BJ (cell line): Measurements from ENCODE around the gene ADAMTSL5. TPM values are rescaled to one million over a fixed set of nuclear protein-coding genes. Genes with fewer than 3 reads are reported as not detected.

ENCODE experiments used
- CTCF ChIA-PET: fragments of 350-600 bp; formaldehyde crosslinking; extraction: SDS; loops from one replicate; lab custom pipeline; 2021; ENCODE audit warnings: antibody characterized with exemption, inconsistent platforms; lab: Yijun Ruan, JAX
- POLR2A ChIA-PET: fragments of 300-600 bp; sonication (Branson Sonifier 250); formaldehyde crosslinking; extraction: SDS; loops from one replicate; lab custom pipeline; 2021; ENCODE audit warnings: antibody characterized with exemption; lab: Charles Lee
- DNase-seq: peaks from one replicate; pipeline ENCODE4 v3.0.0-alpha.2; 2011; ENCODE audit warnings: low read depth
- H3K27me3 ChIP-seq: 2 replicates; pipeline ENCODE4 v1.6.0; 2011; ENCODE audit warnings: low read length; ENCODE audit not compliant: control insufficient read depth, insufficient read depth
- H3K36me3 ChIP-seq: 2 replicates; pipeline ENCODE4 v1.5.1; 2011; ENCODE audit warnings: low read length; ENCODE audit not compliant: control insufficient read depth, insufficient read depth
- H3K4me3 ChIP-seq: 2 replicates; pipeline ENCODE4 v1.5.1; 2011; ENCODE audit warnings: low read depth, mild to moderate bottlenecking, control low read depth, low read length
- CTCF ChIP-seq: IDR thresholded peaks from 2 replicates; pipeline ENCODE4 v1.5.1; 2011; ENCODE audit warnings: low read depth, mild to moderate bottlenecking, control low read depth, inconsistent platforms, low read length, moderate library complexity; ENCODE audit not compliant: insufficient read depth
- polyA plus RNA-seq: library from polyadenylated mRNA; depleted of rRNA; stranded (reverse); fragments of >200 nt; gene quantifications from 2 replicates; pipeline ENCODE4 v1.2.3, GENCODE V29; 2011; rRNA removed

ADAMTSL5 gene
- polyA plus RNA-seq, 1 experiment = 21.5 TPM

GRCh38 chr19:1457892-1458291 is 54.9 kb downstream of the ADAMTSL5 start:
- Histone ChIP-seq H3K4me3 (no peak overlapping the region), H3K36me3 (peaks cover 6% of the 10 kb centered on the region; the same call in 1 of the 2 replicates), H3K27me3 (peaks cover 12% of the 10 kb centered on the region)
- no peak for TF ChIP-seq CTCF
- POLR2A ChIA-PET = no interaction called here
- DNase-seq = no peak
- CTCF ChIA-PET = interaction anchor here (1.8 to 2.2 kb wide), 2 partner anchors 10 to 13 kb away, joined by 5 to 7 read pairs; no protein-coding TSS in a partner anchor

- TF ChIP-seq CTCF = no peak
- Histone ChIP-seq H3K4me3 (no peak overlapping the region), H3K36me3 (peaks cover 6% of the 10 kb centered on the region; the same call in 1 of the 2 replicates), H3K27me3 (peaks cover 16% of the 10 kb centered on the region)
- no peak for DNase-seq
- ChIA-PET POLR2A (no interaction called here), CTCF (interaction anchor here (2.2 kb wide), 1 partner anchor 12 kb away, joined by 7 read pairs; no protein-coding TSS in a partner anchor)
These were observed 55.6 kb downstream of the ADAMTSL5 start for GRCh38 chr19:1457031-1457739.

GRCh38 chr19:1456121-1456900 is 56.5 kb downstream of the ADAMTSL5 start:
- CTCF ChIA-PET = interaction anchor here (0.6 to 2.2 kb wide), 8 partner anchors 9 to 321 kb away, joined by 3 to 9 read pairs (median 4); no protein-coding TSS in a partner anchor
- POLR2A ChIA-PET = no interaction called here

GRCh38 chr19:1455336-1456120 is 57.3 kb downstream of the ADAMTSL5 start:
- ChIA-PET CTCF (interaction anchor here (0.6 to 1.8 kb wide), 9 partner anchors 9 to 322 kb away, joined by 3 to 9 read pairs (median 3); no protein-coding TSS in a partner anchor), POLR2A (no interaction called here)
- DNase-seq = no peak
- no peak overlapping the region for H3K4me3 ChIP-seq
- H3K27me3 ChIP-seq = peaks cover 30% of the 10 kb centered on the region
- no peak for TF ChIP-seq CTCF
- peaks cover 4% of the 10 kb centered on the region; the same call in 1 of the 2 replicates for H3K36me3 ChIP-seq

More at GRCh38 chr19:1456121-1456900, 56.5 kb downstream of the ADAMTSL5 start:
- H3K36me3 ChIP-seq = peaks cover 6% of the 10 kb centered on the region; the same call in 1 of the 2 replicates
- H3K27me3 ChIP-seq = peaks cover 22% of the 10 kb centered on the region
- TF ChIP-seq CTCF = no peak
- no peak overlapping the region for H3K4me3 ChIP-seq
- DNase-seq = no peak

Other genes starting within 250 kb of the ADAMTSL5 start
- gene CIRBP, start 243.7 kb downstream of the ADAMTSL5 start, polyA plus RNA-seq = 342 and 372 TPM in 2 replicates
- 24.6 and 37.5 TPM in 2 replicates for gene FAM174C, start 237.5 kb downstream of the ADAMTSL5 start, polyA plus RNA-seq
- gene EFNA2, start 227.1 kb downstream of the ADAMTSL5 start, polyA plus RNA-seq = not detected in 2 replicates
- gene NDUFS7, start 129.1 kb downstream of the ADAMTSL5 start, polyA plus RNA-seq = 35.5 and 59.6 TPM in 2 replicates
- gene GAMT, start 111.5 kb downstream of the ADAMTSL5 start, polyA plus RNA-seq = 26.9 and 43.7 TPM in 2 replicates
- gene DAZAP1, start 105.4 kb downstream of the ADAMTSL5 start, polyA plus RNA-seq = 38.3 and 48.9 TPM in 2 replicates
- 854 and 1,597 TPM in 2 replicates for gene RPS15, start 74.6 kb downstream of the ADAMTSL5 start, polyA plus RNA-seq
- 0.07 and 0.11 TPM in 2 replicates for gene APC2, start 62.9 kb downstream of the ADAMTSL5 start, polyA plus RNA-seq
- 23.9 and 32.6 TPM in 2 replicates for gene C19orf25, start 33.8 kb downstream of the ADAMTSL5 start, polyA plus RNA-seq
- gene PCSK4, start 22.7 kb downstream of the ADAMTSL5 start, polyA plus RNA-seq = 0.59 and 1.3 TPM in 2 replicates
- 1.7 and 3.1 TPM in 2 replicates for gene REEP6, start 21.8 kb downstream of the ADAMTSL5 start, polyA plus RNA-seq
- not detected in 2 replicates for gene PLK5, start 11.1 kb upstream of the ADAMTSL5 start, polyA plus RNA-seq
- gene MEX3D, start 55.3 kb upstream of the ADAMTSL5 start, polyA plus RNA-seq = 5.4 and 6.9 TPM in 2 replicates
- gene MBD3, start 79.8 kb upstream of the ADAMTSL5 start, polyA plus RNA-seq = 38.9 and 53.4 TPM in 2 replicates
- 177 and 213 TPM in 2 replicates for gene UQCR11, start 92.4 kb upstream of the ADAMTSL5 start, polyA plus RNA-seq
- gene TCF3, start 139.6 kb upstream of the ADAMTSL5 start, polyA plus RNA-seq = 32.6 and 49.8 TPM in 2 replicates
- gene ONECUT3, start 240.5 kb upstream of the ADAMTSL5 start, polyA plus RNA-seq = not detected in 2 replicates